Sigmoid colon (tissue), 7 donors: ENCODE results near the gene ABI3BP. TPM values are rescaled to one million over a fixed set of nuclear protein-coding genes. Genes with fewer than 3 reads are reported as not detected.

Experiments
- DNase-seq: peaks from one replicate; pipeline ENCODE4 v3.0.0-alpha.2; 2019
- H3K27ac ChIP-seq, 4 donors: fragments of 200-600 bp; sonication (generic); one replicate each; pipeline ENCODE4 v1.5.1; 2016 to 2019; ENCODE audit warnings: mild to moderate bottlenecking in 1 of 4
- H3K27me3 ChIP-seq, 3 donors: fragments of 200-600 bp; sonication (generic); one replicate each; pipeline ENCODE4 v1.5.1; 2019; ENCODE audit warnings: mild to moderate bottlenecking in 1 of 3
- H3K36me3 ChIP-seq, 4 donors: fragments of 200-600 bp; sonication (generic); one replicate each; pipeline ENCODE4 v1.5.1; 2016 to 2019
- H3K4me1 ChIP-seq, 4 donors: fragments of 200-600 bp; sonication (generic); one replicate each; pipeline ENCODE4 v1.5.1; 2017 to 2019
- H3K4me3 ChIP-seq, 4 donors: fragments of 200-600 bp; sonication (generic); one replicate each; pipeline ENCODE4 v1.5.1; 2017 to 2019; ENCODE audit warnings: mild to moderate bottlenecking in 2 of 4, moderate library complexity in 1 of 4
- H3K9me3 ChIP-seq, 4 donors: fragments of 200-600 bp in 3 of 4; sonication (generic) in 3 of 4; one replicate each; pipeline versions ENCODE4 v1.5.1 to v1.6.1; 2013 to 2019
- EP300 ChIP-seq, 4 donors: sonication (generic); formaldehyde crosslinking; IDR thresholded peaks; one replicate each; pipeline ENCODE4 v1.6.1; 2017; ENCODE audit warnings: antibody characterized with exemption in 4 of 4
- POLR2A ChIP-seq, 2 donors: fragments of 450-650 bp; IDR thresholded peaks; one replicate each; pipeline ENCODE4 v1.6.1; 2016; ENCODE audit warnings: antibody characterized with exemption in 2 of 2, mild to moderate bottlenecking in 2 of 2, moderate library complexity in 2 of 2
- POLR2AphosphoS5 ChIP-seq, 4 donors: sonication (generic); formaldehyde crosslinking; IDR thresholded peaks; one replicate each; pipeline ENCODE4 v1.6.1; 2017; ENCODE audit warnings: antibody characterized with exemption in 4 of 4
- WGBS, 2 donors: extraction: QIAGEN DNeasy Blood & Tissue Kit; methylation state at CpG; one replicate each; pipeline ENCODE4 v1.1.7; 2013; 5-methylcytosine and 5-hydroxymethylcytosine counted together
- intact Hi-C: fragments of 100-400 bp; cut with DNase I; formaldehyde crosslinking; loops from one replicate; pipeline ENCODE4 v1.15.1; 2023
- polyA plus RNA-seq, 3 donors: library from polyadenylated mRNA; stranded (reverse); fragments of 200-250 nt; gene quantifications; one replicate each; pipeline ENCODE4 v1.2.3, GENCODE V29; 2013
- total RNA-seq, 4 donors: library from RNA; depleted of rRNA; stranded (reverse); fragments of >200 nt; gene quantifications; one replicate each; pipeline ENCODE4 v1.1.0, GENCODE V29; 2016
- TF ChIP-seq, protein P1 (sequence below), 4 experiments: fragments of 450-650 bp in 3 of 4; fragments of 200-600 bp in 1 of 4; IDR thresholded peaks; one replicate each; pipeline ENCODE4 v1.5.1; 2016 to 2019; ENCODE audit warnings: antibody characterized with exemption in 4 of 4, mild to moderate bottlenecking in 3 of 4, moderate library complexity in 2 of 4
- donor health status: healthy with polysubstance abuse.
- donor health status: Bipolar disorder and iron deficiency.
- donor health status: healthy.

The ABI3BP gene
- total and polyA plus RNA-seq, 7 donors = 1.2 to 177 (median 30.4) TPM

GRCh38 chr3:100871306-100871705, 121.9 kb downstream of the ABI3BP start:
- Histone ChIP-seq H3K27ac (no peak overlapping the region), H3K9me3 (no peaks in the 10 kb centered on the region), H3K4me1 (peaks cover 0 to 8% (median 0%) of the 10 kb centered on the region in 4 donors), H3K4me3 (no peak overlapping the region), H3K27me3 (no peaks in the 10 kb centered on the region), H3K36me3 (peaks cover 0 to 4% (median 0%) of the 10 kb centered on the region in 4 donors)
- TF ChIP-seq, protein P1, sequence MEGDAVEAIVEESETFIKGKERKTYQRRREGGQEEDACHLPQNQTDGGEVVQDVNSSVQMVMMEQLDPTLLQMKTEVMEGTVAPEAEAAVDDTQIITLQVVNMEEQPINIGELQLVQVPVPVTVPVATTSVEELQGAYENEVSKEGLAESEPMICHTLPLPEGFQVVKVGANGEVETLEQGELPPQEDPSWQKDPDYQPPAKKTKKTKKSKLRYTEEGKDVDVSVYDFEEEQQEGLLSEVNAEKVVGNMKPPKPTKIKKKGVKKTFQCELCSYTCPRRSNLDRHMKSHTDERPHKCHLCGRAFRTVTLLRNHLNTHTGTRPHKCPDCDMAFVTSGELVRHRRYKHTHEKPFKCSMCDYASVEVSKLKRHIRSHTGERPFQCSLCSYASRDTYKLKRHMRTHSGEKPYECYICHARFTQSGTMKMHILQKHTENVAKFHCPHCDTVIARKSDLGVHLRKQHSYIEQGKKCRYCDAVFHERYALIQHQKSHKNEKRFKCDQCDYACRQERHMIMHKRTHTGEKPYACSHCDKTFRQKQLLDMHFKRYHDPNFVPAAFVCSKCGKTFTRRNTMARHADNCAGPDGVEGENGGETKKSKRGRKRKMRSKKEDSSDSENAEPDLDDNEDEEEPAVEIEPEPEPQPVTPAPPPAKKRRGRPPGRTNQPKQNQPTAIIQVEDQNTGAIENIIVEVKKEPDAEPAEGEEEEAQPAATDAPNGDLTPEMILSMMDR (IDR thresholded peaks at IDR 0.05) = no peak
- TF ChIP-seq EP300 (IDR thresholded peaks at IDR 0.05) (no peak), POLR2AphosphoS5 (IDR thresholded peaks at IDR 0.05) (no peak), POLR2A (IDR thresholded peaks at IDR 0.05) (no peak)
- no peak for DNase-seq
- intact Hi-C loops = no loop called here
- 75 to 80% methylated on average over 3 of the region's 3 CpGs for WGBS, 2 donors

- no peaks in the 10 kb centered on the region for H3K4me1 ChIP-seq
- no peaks in the 10 kb centered on the region for H3K27me3 ChIP-seq
- no peak for DNase-seq
- no peaks in the 10 kb centered on the region for H3K9me3 ChIP-seq
- 46 to 64% methylated on average over 2 of the region's 2 CpGs for WGBS, 2 donors
- H3K27ac ChIP-seq = no peak overlapping the region
- TF ChIP-seq POLR2A (IDR thresholded peaks at IDR 0.05) = no peak
- TF ChIP-seq POLR2AphosphoS5 (IDR thresholded peaks at IDR 0.05) = peak in 1 of 4 donors; percentile 23
- H3K36me3 ChIP-seq = peaks cover 0 to 4% (median 0%) of the 10 kb centered on the region in 4 donors
- intact Hi-C loops = no loop called here
- no peak overlapping the region for H3K4me3 ChIP-seq
Measured at GRCh38 chr3:100869787-100870186, 123.4 kb downstream of the ABI3BP start.

GRCh38 chr3:100868894-100869293, 124.3 kb downstream of the ABI3BP start:
- Histone ChIP-seq H3K36me3 (peaks cover 0 to 4% (median 1%) of the 10 kb centered on the region in 4 donors), H3K27me3 (no peaks in the 10 kb centered on the region), H3K4me1 (no peaks in the 10 kb centered on the region), H3K4me3 (no peak overlapping the region), H3K9me3 (no peaks in the 10 kb centered on the region), H3K27ac (no peak overlapping the region)
- no peak for TF ChIP-seq POLR2AphosphoS5 (IDR thresholded peaks at IDR 0.05)
- TF ChIP-seq EP300 (IDR thresholded peaks at IDR 0.05) = no peak
- TF ChIP-seq, protein P1 (IDR thresholded peaks at IDR 0.05) = no peak
- no peak for TF ChIP-seq POLR2A (IDR thresholded peaks at IDR 0.05)
- WGBS, 2 donors = 81 to 89% methylated on average over 3 of the region's 3 CpGs
- intact Hi-C loops = no loop called here
- DNase-seq = no peak

DNA sequence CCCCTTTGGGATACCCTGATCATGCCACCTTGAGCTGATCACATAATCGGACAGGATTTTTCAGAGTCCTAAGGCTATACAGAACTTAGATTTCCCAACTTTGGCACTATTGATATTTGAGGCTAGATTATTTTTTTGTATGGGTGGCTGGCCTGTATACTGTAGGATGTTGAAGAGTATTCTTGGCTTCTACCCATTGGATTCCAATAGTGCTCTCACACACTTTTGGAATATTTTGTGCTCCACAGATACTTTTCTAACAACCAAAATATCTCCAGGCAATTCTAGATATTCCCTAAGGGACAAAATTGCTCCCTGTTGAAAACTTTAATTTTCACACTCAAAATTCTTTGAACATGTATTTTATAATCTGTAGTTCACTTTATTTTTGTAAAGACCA, 125.1 kb downstream of the ABI3BP start:
- intact Hi-C loops = no loop called here
- Histone ChIP-seq H3K4me3 (no peak overlapping the region), H3K4me1 (no peaks in the 10 kb centered on the region), H3K9me3 (no peaks in the 10 kb centered on the region), H3K27me3 (no peaks in the 10 kb centered on the region), H3K36me3 (peaks cover 0 to 4% (median 1%) of the 10 kb centered on the region in 4 donors), H3K27ac (no peak overlapping the region)
- DNase-seq = no peak
- 96 to 98% methylated on average over 1 of the region's 1 CpG for WGBS, 2 donors
- TF ChIP-seq POLR2A (IDR thresholded peaks at IDR 0.05) = no peak
- no peak for TF ChIP-seq EP300 (IDR thresholded peaks at IDR 0.05)
- TF ChIP-seq POLR2AphosphoS5 (IDR thresholded peaks at IDR 0.05) = no peak
- TF ChIP-seq, protein P1 (IDR thresholded peaks at IDR 0.05) = no peak

DNA sequence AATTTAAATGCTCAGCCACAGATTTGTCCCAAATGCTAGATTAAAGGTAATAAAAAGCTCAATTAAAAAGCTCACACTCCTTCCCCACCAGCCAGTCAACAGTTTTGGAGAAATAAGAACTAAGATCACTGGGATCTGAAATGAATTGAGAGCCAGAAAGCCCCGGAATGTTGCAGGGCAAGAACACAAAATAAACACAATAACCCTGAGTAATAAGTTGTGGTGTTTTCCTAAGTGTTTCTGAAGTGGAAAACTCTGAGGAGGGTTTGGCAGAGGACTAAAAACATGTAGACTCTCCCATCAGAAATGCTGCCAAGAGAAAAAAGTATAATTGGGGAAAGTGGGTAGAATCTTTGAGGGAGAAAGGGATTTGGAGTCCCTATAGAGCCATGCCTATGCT, 127.8 kb downstream of the ABI3BP start:
- no peak overlapping the region for H3K4me3 ChIP-seq
- intact Hi-C loops = no loop called here
- no peaks in the 10 kb centered on the region for H3K9me3 ChIP-seq

More for the DNA sequence above, 127.8 kb downstream of the ABI3BP start:
- no peak for TF ChIP-seq EP300 (IDR thresholded peaks at IDR 0.05)
- TF ChIP-seq POLR2A (IDR thresholded peaks at IDR 0.05) = no peak
- no peak overlapping the region for H3K27ac ChIP-seq
- H3K36me3 ChIP-seq = peaks cover 0 to 2% (median 0%) of the 10 kb centered on the region in 4 donors
- no peaks in the 10 kb centered on the region for H3K27me3 ChIP-seq
- no peaks in the 10 kb centered on the region for H3K4me1 ChIP-seq
- WGBS, 2 donors = 10 to 47% methylated on average over 1 of the region's 1 CpG
- no peak for DNase-seq
